Stimulated activated CD8-positive, alpha-beta memory T cell treated with anti-CD3 and anti-CD28 coated beads, Interleukin-15, amount 100 ng/mL, for 1 hour (primary cell): ENCODE measurements around the gene KLHL42.

ENCODE experiments used
- DNase-seq: peaks from one replicate; pipeline ENCODE4 v3.0.0-alpha.2; 2020; ENCODE audit warnings: low read depth

The KLHL42 gene

GRCh38 chr12:27780612-27781408, 777 bp downstream of the KLHL42 start:
- no peak for DNase-seq

- DNase-seq = no peak
Observed at GRCh38 chr12:27781680-27782079, 1.6 kb downstream of the KLHL42 start.

- DNase-seq = no peak
Observed at GRCh38 chr12:27782481-27782880, 2.4 kb downstream of the KLHL42 start.

DNA sequence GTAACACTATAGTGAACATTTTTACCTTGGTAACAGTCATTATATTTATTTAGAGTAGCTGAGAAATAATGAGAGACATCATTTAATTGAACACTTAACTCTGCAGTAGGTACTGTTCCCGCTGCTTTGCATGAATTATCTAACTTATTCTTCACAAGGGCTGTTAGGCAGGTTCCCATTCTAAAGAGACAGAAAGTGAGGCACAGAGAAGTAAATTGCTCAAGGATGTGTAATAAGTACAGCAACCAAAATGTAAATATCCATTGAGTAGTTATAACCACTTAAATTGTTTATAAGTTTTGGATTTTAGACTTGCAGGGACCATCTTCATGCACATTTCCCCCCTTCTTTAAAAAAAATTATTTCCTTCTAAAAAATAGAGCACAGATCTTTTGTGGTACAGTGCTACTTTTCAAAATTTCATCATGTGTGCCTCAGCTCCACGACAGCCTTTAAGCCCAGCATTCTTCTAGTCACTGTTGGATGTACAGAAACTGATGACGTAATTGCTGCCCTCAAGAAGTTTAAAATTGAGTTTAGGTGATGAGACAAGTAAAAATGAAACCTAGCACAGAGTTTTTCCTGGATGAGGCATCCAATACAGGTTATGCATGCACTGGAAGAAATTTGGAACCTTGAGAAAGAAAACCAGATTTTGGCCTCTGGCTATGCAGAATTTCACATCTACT, 6.0 kb downstream of the KLHL42 start:
- no peak for DNase-seq

DNA sequence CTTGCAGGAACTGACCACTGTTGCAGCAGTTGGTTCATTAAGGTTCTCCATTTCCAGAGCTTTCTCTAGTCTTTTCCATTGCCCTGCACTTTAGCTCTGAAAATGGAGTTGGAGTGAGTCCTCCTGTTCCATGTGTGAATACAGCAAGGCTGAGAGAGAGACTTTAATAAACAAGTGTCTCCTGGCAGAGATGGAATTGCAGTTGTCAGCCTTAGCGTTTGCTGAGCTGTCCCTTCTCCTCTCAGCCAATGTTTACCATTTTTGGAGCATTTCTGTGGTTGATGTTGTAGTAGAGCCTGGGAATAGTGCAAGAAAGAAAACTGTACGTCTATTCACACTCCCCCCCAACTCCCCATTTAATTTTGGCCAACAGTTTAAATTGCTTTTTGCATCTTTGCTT, 7.5 kb downstream of the KLHL42 start:
- DNase-seq = no peak

- no peak for DNase-seq
Observed at GRCh38 chr12:27790179-27790578, 10.1 kb downstream of the KLHL42 start.

GRCh38 chr12:27794818-27795584, 15.0 kb downstream of the KLHL42 start:
- DNase-seq = no peak

GRCh38 chr12:27796128-27796527, 16.1 kb downstream of the KLHL42 start:
- DNase-seq = no peak

DNA sequence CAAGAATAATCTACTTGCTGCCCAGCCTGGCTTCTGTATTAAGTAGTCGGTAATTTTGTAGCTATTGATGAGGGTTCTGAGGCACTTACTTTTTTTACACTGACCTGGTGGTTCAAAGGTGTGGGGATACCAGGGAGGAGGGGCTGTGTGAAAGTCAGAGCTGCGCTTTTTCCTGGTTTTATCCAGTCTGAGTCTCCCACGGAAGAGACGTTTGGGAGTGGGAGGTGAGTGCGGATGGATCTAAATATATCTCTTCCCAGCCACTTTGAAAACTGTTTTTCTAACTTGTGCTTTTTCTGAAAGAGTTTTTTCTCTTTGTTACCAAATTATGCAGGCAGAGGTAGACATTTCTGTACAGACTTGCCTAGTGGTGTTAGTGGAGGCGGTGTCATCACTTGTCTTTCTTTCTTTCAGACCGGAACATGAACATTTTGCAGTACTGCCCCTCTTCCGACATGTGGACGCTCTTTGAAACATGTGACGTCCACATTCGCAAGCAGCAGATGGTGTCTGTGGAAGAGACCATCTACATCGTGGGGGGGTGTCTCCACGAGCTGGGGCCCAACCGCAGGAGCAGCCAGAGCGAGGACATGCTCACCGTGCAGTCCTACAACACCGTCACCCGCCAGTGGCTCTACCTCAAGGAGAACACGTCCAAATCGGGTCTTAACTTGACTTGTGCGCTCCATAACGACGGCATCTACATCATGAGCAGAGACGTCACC, 17.4 kb downstream of the KLHL42 start:
- DNase-seq = no peak

GRCh38 chr12:27800819-27801218, 20.8 kb downstream of the KLHL42 start:
- DNase-seq = no peak

DNA sequence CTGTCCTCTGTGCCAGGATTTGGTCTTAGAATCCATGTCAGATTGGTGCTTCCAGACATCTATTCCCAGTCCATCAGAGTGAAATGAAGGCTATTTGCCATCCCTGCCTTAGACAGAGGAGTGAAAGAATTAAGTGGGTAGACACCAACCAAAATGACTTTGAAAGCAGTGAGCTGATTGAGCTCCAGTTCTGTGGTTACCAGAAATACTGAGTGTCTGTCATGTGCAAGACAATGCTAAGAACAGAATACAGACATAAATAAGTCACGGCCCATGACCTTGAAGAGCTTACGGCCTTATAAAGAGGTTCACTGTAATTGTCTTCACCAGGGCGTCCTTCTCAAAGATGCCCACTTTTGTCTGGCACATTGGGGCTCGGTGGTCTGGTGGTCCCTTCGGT, 21.6 kb downstream of the KLHL42 start:
- no peak for DNase-seq

GRCh38 chr12:27802511-27802910, 22.5 kb downstream of the KLHL42 start:
- DNase-seq = no peak

- no peak for DNase-seq
Observed at GRCh38 chr12:27802936-27803335, 22.9 kb downstream of the KLHL42 start.

GRCh38 chr12:27805238-27805637, 25.2 kb downstream of the KLHL42 start:
- DNase-seq = no peak

GRCh38 chr12:27806259-27806658, 26.2 kb downstream of the KLHL42 start:
- DNase-seq = no peak

DNA sequence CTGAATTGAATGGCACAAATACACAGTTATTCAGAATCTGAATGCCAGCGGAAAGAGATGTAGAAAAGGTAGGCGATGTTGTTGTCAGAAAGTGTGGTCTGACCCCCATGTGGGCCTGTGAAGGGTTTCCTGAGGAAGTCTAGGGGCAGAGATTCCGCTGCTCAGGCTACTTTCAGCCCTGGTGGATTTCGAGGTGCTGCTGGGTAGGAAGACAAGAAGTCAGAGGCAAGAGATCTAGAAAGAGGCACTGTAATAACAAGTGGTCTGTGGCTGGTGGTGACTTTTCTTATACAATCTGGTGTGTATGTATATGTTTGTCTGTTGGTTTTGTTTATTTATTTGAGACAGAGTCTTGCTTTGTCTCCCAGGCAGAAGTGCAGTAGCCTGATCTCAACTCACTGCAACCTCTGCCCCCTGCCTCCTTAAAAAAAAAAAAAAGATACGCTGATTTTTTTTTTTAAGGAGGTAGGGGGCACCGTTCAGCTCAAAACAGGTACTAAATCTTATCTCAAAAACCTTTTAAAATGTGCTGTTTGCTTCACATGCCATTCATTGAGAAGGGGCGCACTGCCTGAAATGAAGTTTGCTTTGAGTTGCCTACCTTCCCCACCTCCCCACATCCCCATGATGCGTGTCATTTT, 27.1 kb downstream of the KLHL42 start:
- DNase-seq = no peak

- no peak for DNase-seq
Observed at GRCh38 chr12:27808841-27809240, 28.8 kb downstream of the KLHL42 start.

DNA sequence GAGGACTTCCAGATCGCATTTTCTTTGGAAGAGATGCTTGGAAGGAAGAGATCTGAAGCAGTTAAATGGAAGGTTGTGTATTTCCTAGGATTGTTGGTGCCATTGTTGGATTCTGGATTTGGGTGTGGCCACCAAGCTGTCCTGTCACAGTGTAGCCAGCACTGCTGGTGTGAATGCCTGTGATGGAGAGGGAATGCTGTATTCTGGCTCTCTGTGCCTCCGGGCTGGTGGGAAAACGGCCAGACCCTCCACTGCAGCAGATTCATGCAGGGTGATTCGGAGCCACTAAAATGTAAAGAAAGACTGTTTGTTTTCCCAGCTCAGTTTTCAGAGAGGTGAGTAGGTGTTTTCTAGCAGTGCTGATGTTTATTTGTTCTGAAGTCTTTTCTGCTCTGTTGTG, 30.7 kb downstream of the KLHL42 start:
- no peak for DNase-seq

GRCh38 chr12:27812502-27812901, 32.5 kb downstream of the KLHL42 start:
- no peak for DNase-seq

GRCh38 chr12:27814411-27814810, 34.4 kb downstream of the KLHL42 start:
- DNase-seq = no peak

GRCh38 chr12:27814851-27815591, 35.0 kb downstream of the KLHL42 start:
- DNase-seq = no peak
